ENCODE data around the gene TFF3.

TFF3 gene

DNA sequence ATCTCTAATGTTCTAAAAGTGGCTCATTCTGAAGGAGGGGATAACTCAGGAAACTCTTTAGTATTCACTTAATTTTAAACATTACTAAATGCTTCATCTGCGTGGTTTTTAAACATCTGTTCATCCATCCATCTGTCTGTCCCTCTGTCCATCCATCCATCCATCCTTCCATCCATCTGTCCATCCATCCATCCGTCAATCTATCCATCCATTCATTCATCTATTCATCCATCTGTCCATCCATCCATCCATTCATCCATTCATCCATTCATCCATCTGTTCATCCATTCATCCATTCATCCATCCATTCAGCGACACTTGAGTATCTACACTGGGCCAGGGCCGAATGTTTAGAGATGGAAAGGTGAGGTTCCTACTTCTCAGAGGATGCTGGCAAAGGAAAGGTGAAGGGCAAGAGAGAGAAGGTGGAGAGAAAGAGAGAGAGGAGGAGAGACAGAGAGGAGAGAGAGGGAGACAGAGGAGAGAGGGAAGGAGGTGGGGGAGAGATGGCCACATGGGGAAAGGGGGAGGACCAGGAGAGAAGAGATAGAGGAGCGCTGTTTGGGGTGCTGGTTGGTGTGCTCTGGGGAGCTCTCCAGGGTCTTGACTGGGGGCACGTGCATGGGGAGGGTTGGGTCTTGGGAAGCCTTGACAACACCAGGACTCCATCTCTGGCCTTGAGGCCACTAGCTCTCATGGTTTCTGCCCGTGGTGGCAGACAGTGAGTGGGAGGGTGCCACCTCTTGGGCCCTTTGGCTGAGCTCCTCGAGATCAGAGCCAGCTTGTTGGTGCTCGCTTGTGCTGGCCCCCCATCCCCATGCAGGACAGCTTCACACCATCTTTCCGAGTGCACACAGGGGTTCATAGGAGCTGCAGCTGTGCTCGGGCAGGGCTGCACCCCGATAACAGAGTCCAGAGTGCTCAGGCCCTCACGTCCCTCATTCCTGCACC is 50.7 kb downstream of the TFF3 start:
- no peak for DNase-seq

- no peak for DNase-seq
Observed at GRCh38 chr21:42263591-42264131, 51.5 kb downstream of the TFF3 start.

GRCh38 chr21:42262831-42263231 is 52.4 kb downstream of the TFF3 start:
- no peak for DNase-seq

- no peak for DNase-seq
Observed at GRCh38 chr21:42261829-42262200, 53.4 kb downstream of the TFF3 start.
